Measurements from ENCODE around the gene GRID1.

- TF ChIP-seq CTCF (optimal IDR thresholded peaks at IDR 0.05 in 1 of 3, IDR thresholded peaks at IDR 0.05 in 1 of 3, conservative IDR thresholded peaks at IDR 0.05 in 1 of 3; ENCODE audit: extremely low read depth in 1 of 3, insufficient read depth in 2 of 3, low read length in 3 of 3), result no peak
- no peak for TF ChIP-seq EZH2 (IDR thresholded peaks at IDR 0.05; ENCODE audit: low read length)
These were observed 299.9 kb downstream of the GRID1 start for GRCh38 chr10:86066696-86067095.
